ENCODE results near the gene ITGB3. TPM values are rescaled to one million over a fixed set of nuclear protein-coding genes. Genes with fewer than 3 reads are reported as not detected.

The ITGB3 gene
- total RNA-seq, 4 donors from 2014 or later: 7.9 to 26.3 (median 8.6) TPM

DNA sequence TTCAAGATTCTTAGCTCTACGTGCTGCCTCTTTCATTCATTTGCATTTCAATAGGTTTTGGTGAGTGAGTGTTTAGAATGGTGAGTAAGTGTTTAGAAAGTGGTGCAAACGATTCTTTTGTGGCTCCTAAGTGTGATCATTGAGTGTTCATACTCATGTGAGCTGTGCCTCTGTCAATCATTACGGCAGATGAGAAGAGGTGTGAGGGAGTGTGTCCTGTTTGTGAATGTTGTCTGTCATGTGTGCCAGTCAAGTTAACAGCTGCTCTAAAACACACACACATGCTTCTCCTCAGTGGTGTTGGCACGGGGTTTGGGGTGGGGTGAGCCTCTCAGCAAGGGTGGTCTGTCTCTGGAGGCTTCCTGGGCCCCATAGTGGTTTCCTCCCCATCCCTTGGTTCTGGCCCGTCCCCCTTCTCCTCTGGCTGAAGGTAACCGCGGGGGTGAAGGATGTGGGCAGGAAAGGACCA is 33.1 kb upstream of the ITGB3 start:
- H3K36me3 ChIP-seq: no peaks in the 10 kb centered on the region
- no peak for DNase-seq
- TF ChIP-seq, protein P1, sequence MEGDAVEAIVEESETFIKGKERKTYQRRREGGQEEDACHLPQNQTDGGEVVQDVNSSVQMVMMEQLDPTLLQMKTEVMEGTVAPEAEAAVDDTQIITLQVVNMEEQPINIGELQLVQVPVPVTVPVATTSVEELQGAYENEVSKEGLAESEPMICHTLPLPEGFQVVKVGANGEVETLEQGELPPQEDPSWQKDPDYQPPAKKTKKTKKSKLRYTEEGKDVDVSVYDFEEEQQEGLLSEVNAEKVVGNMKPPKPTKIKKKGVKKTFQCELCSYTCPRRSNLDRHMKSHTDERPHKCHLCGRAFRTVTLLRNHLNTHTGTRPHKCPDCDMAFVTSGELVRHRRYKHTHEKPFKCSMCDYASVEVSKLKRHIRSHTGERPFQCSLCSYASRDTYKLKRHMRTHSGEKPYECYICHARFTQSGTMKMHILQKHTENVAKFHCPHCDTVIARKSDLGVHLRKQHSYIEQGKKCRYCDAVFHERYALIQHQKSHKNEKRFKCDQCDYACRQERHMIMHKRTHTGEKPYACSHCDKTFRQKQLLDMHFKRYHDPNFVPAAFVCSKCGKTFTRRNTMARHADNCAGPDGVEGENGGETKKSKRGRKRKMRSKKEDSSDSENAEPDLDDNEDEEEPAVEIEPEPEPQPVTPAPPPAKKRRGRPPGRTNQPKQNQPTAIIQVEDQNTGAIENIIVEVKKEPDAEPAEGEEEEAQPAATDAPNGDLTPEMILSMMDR (IDR thresholded peaks at IDR 0.05): no peak
- TF ChIP-seq POLR2A (IDR thresholded peaks at IDR 0.05) (no peak), EP300 (IDR thresholded peaks at IDR 0.05; ENCODE audit: low read depth) (no peak), POLR2AphosphoS5 (IDR thresholded peaks at IDR 0.05) (no peak)
- H3K27ac ChIP-seq: no peak overlapping the region
- H3K4me1 ChIP-seq: peaks cover 2 to 13% (median 8%) of the 10 kb centered on the region in 4 donors
- intact Hi-C loops (cut with DNase I; ENCODE audit: low total_unique reads) (no loop called here), in situ Hi-C loops (cut with MboI; ENCODE audit: low pct_ligation_motif_present in 1 of 4, low pct_unique_long_range_greater_than_20kb in 1 of 4, low sequenced_read_pairs in 3 of 4) (no loop called here)
- H3K27me3 ChIP-seq: no peaks in the 10 kb centered on the region
- H3K9me3 ChIP-seq: no peaks in the 10 kb centered on the region
- WGBS, 2 donors (ENCODE audit: low coverage in 1 of 2): 58 to 70% methylated on average over 2 to 7 of the region's 7 CpGs
- H3K4me3 ChIP-seq: no peak overlapping the region

DNA sequence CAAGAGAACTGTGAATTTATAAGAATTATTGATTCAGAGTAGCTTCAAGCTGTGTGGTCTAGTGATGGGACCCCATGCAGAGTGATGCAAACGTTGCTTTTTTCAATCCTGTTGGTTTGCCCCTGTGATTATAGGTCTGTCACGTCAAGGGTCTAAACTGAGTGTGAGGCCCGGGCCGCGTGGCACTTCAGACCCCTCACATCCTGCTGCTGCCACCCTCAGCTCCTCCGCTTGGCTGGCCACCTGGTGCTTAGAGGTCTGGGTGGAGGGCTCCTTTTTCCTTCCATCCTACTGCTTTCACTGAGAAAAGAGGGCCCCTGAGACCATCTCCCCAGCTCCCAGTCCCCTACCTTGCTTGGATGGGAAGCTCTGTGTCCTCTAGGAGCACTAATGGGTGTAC is 32.5 kb upstream of the ITGB3 start:
- intact Hi-C loops (cut with DNase I; ENCODE audit: low total_unique reads): no loop called here

DNA sequence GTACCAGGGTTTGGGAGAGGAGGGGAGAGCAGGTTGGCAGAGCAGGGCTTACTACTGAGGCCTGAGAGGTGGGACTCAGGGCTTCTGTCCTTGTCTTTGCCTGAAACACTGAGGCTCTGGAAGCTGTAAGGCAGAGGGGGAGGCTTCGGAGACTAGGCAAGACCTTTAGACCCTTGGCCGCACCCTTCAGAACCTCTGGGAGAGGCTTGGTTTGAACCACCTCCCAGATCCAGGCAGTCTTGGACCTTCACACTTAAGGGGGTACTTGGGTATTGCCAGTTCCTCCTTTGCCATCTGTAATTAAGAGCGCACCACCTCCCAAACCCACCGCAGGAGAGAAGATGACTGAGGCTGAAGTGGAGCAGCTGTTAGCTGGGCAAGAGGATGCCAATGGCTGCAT is 31.6 kb upstream of the ITGB3 start:
- no peak overlapping the region for H3K27ac ChIP-seq
- H3K9me3 ChIP-seq: no peaks in the 10 kb centered on the region
- H3K4me1 ChIP-seq: peaks cover 5 to 21% (median 14%) of the 10 kb centered on the region in 4 donors
- no peaks in the 10 kb centered on the region for H3K36me3 ChIP-seq
- TF ChIP-seq POLR2AphosphoS5 (IDR thresholded peaks at IDR 0.05) (no peak), EP300 (IDR thresholded peaks at IDR 0.05; ENCODE audit: low read depth) (no peak), POLR2A (IDR thresholded peaks at IDR 0.05) (no peak)
- TF ChIP-seq, protein P1 (IDR thresholded peaks at IDR 0.05): no peak
- in situ Hi-C loops (cut with MboI; ENCODE audit: low pct_ligation_motif_present in 1 of 4, low pct_unique_long_range_greater_than_20kb in 1 of 4, low sequenced_read_pairs in 3 of 4): no loop called here
- DNase-seq: no peak
- H3K27me3 ChIP-seq: no peaks in the 10 kb centered on the region
- H3K4me3 ChIP-seq: no peak overlapping the region
- 88% methylated on average over 4 of the region's 4 CpGs; no CpG with 5 or more reads in 1 of the 2 donors for WGBS, 2 donors (ENCODE audit: low coverage in 1 of 2)
- intact Hi-C loops (cut with DNase I; ENCODE audit: low total_unique reads): no loop called here

More for the DNA sequence above, 32.5 kb upstream of the ITGB3 start:
- no peaks in the 10 kb centered on the region for H3K27me3 ChIP-seq
- TF ChIP-seq, protein P1 (IDR thresholded peaks at IDR 0.05): no peak
- TF ChIP-seq POLR2AphosphoS5 (IDR thresholded peaks at IDR 0.05) (no peak), POLR2A (IDR thresholded peaks at IDR 0.05) (no peak), EP300 (IDR thresholded peaks at IDR 0.05; ENCODE audit: low read depth) (no peak)
- no peak for DNase-seq
- no peaks in the 10 kb centered on the region for H3K36me3 ChIP-seq
- no peaks in the 10 kb centered on the region for H3K9me3 ChIP-seq
- H3K4me3 ChIP-seq: no peak overlapping the region
- H3K4me1 ChIP-seq: peaks cover 5 to 19% (median 13%) of the 10 kb centered on the region in 4 donors
- WGBS, 2 donors (ENCODE audit: low coverage in 1 of 2): 89% methylated on average over 5 to 6 of the region's 6 CpGs
- in situ Hi-C loops (cut with MboI; ENCODE audit: low pct_ligation_motif_present in 1 of 4, low pct_unique_long_range_greater_than_20kb in 1 of 4, low sequenced_read_pairs in 3 of 4): no loop called here
- no peak overlapping the region for H3K27ac ChIP-seq

DNA sequence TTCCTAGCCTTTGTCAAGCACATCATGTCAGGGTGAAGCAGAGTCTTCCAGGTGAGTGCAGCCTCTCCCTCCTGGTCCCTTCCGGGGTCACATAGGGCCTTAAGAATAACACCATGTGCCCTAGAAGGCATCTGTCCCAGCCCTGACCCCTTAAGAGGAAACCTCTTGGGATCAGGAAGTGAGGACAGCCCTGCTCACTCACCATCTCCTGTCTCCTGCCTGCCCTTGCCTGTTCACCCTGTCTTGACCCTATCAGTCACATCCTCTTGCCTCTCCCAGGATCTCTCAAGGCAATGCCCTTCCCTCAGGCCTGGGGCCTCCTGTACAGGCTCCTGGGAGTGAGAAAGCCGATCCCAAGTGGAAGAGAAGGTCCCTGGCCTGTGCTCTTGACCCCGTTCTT is 30.6 kb upstream of the ITGB3 start:
- no peaks in the 10 kb centered on the region for H3K9me3 ChIP-seq
- TF ChIP-seq POLR2A (IDR thresholded peaks at IDR 0.05): no peak
- TF ChIP-seq, protein P1 (IDR thresholded peaks at IDR 0.05): no peak
- TF ChIP-seq POLR2AphosphoS5 (IDR thresholded peaks at IDR 0.05): no peak
- no peak for TF ChIP-seq EP300 (IDR thresholded peaks at IDR 0.05; ENCODE audit: low read depth)
- no peak overlapping the region for H3K4me3 ChIP-seq
- no peaks in the 10 kb centered on the region for H3K27me3 ChIP-seq
- in situ Hi-C loops (cut with MboI; ENCODE audit: low pct_ligation_motif_present in 1 of 4, low pct_unique_long_range_greater_than_20kb in 1 of 4, low sequenced_read_pairs in 3 of 4) (no loop called here), intact Hi-C loops (cut with DNase I; ENCODE audit: low total_unique reads) (no loop called here)
- 85 to 90% methylated on average over 3 of the region's 3 CpGs for WGBS, 2 donors (ENCODE audit: low coverage in 1 of 2)
- DNase-seq: no peak
- peaks cover 5 to 21% (median 14%) of the 10 kb centered on the region in 4 donors for H3K4me1 ChIP-seq
- no peaks in the 10 kb centered on the region for H3K36me3 ChIP-seq
- H3K27ac ChIP-seq: no peak overlapping the region
